Measurements from ENCODE around the gene NUB1.

NUB1 gene

GRCh38 chr7:151315038-151315655, 26.5 kb upstream of the NUB1 start:
- peak in 4 of 5 experiments; percentile 52 to 76 (median 63) for DNase-seq

GRCh38 chr7:151316896-151317295, 24.7 kb upstream of the NUB1 start:
- DNase-seq = no peak

GRCh38 chr7:151317936-151318335, 23.7 kb upstream of the NUB1 start:
- no peak for DNase-seq

GRCh38 chr7:151319189-151319588, 22.4 kb upstream of the NUB1 start:
- DNase-seq = no peak

- no peak for DNase-seq
Observed at GRCh38 chr7:151320263-151320845, 21.3 kb upstream of the NUB1 start.

- DNase-seq = no peak
Observed at GRCh38 chr7:151321341-151321740, 20.3 kb upstream of the NUB1 start.

GRCh38 chr7:151322906-151323305, 18.7 kb upstream of the NUB1 start:
- no peak for DNase-seq

GRCh38 chr7:151327022-151327421, 14.6 kb upstream of the NUB1 start:
- DNase-seq = no peak

GRCh38 chr7:151327659-151328058, 14.0 kb upstream of the NUB1 start:
- no peak for DNase-seq

GRCh38 chr7:151330181-151330580, 11.4 kb upstream of the NUB1 start:
- no peak for DNase-seq

- no peak for DNase-seq
Observed at GRCh38 chr7:151330661-151331060, 11.0 kb upstream of the NUB1 start.

GRCh38 chr7:151334628-151335027, 7.0 kb upstream of the NUB1 start:
- no peak for DNase-seq

- DNase-seq = no peak
Observed at GRCh38 chr7:151336027-151336708, 5.4 kb upstream of the NUB1 start.

GRCh38 chr7:151337346-151337745, 4.3 kb upstream of the NUB1 start:
- no peak for DNase-seq

- DNase-seq = no peak
Observed at GRCh38 chr7:151338809-151339208, 2.8 kb upstream of the NUB1 start.

- peak in 1 of 5 experiments; percentile 56 for DNase-seq
Observed at GRCh38 chr7:151339651-151340382, 1.8 kb upstream of the NUB1 start.

- DNase-seq = no peak
Observed at GRCh38 chr7:151340794-151341356, 737 bp upstream of the NUB1 start.

GRCh38 chr7:151342102-151342646, 562 bp downstream of the NUB1 start:
- DNase-seq = peak in 1 of 5 experiments; percentile 78

GRCh38 chr7:151342811-151343210, 1.2 kb downstream of the NUB1 start:
- peak in 1 of 5 experiments; percentile 37 for DNase-seq

GRCh38 chr7:151343516-151343915, 1.9 kb downstream of the NUB1 start:
- no peak for DNase-seq

GRCh38 chr7:151345576-151346469, 4.2 kb downstream of the NUB1 start:
- no peak for DNase-seq

GRCh38 chr7:151346470-151346769, 4.8 kb downstream of the NUB1 start:
- no peak for DNase-seq

Measured in T-helper 2 cell (primary cell).